ENCODE results near the gene SEMA4G. TPM values are rescaled to one million over a fixed set of nuclear protein-coding genes. Genes with fewer than 3 reads are reported as not detected.

SEMA4G gene
- total and polyA plus RNA-seq, 2 of the 13 experiments (the other 11 are each of a cell fraction or from before 2014, with no cell fraction given), result 46.2 to 207 TPM

GRCh38 chr10:100986623-100986951 is 17.3 kb downstream of the SEMA4G start (continued):
- TF ChIP-seq TEF (CRISPR knock-in tag; IDR thresholded peaks at IDR 0.05) (peak; percentile 9; the same call in 1 of the 2 replicates), FOXO1 (CRISPR knock-in tag; IDR thresholded peaks at IDR 0.05) (0 out of 2 replicates have a peak, but pooled peaks have one; percentile 3), ZNF775 (CRISPR knock-in tag; IDR thresholded peaks at IDR 0.05; ENCODE audit: borderline replicate concordance) (no peak), ZFP36L1 (CRISPR knock-in tag; IDR thresholded peaks at IDR 0.05) (no peak), GLMP (CRISPR knock-in tag; IDR thresholded peaks at IDR 0.05; ENCODE audit: borderline replicate concordance) (no peak), NFYB (CRISPR knock-in tag; IDR thresholded peaks at IDR 0.05) (no peak), ZFAT (CRISPR knock-in tag; conservative IDR thresholded peaks at IDR 0.05) (no peak), REL (CRISPR knock-in tag; conservative IDR thresholded peaks at IDR 0.05) (peak; percentile 30; the same call in 1 of the 2 replicates), ZXDC (CRISPR knock-in tag; IDR thresholded peaks at IDR 0.05) (no peak), ZNF703 (CRISPR knock-in tag; IDR thresholded peaks at IDR 0.05; ENCODE audit: borderline replicate concordance) (no peak), EEA1 (CRISPR knock-in tag; IDR thresholded peaks at IDR 0.05; ENCODE audit: borderline replicate concordance) (no peak; the same call in 1 of the 2 replicates), NFRKB (IDR thresholded peaks at IDR 0.05) (no peak), ZNF550 (CRISPR knock-in tag; IDR thresholded peaks at IDR 0.05; ENCODE audit: borderline replicate concordance) (0 out of 2 replicates have a peak, but pooled peaks have one; percentile 35), ATF5 (CRISPR knock-in tag; IDR thresholded peaks at IDR 0.05; ENCODE audit: low read depth) (no peak), RFXAP (CRISPR knock-in tag; IDR thresholded peaks at IDR 0.05; ENCODE audit: borderline replicate concordance) (0 out of 2 replicates have a peak, but pooled peaks have one; percentile 8), IRX3 (CRISPR knock-in tag; IDR thresholded peaks at IDR 0.05; ENCODE audit: borderline replicate concordance, low read depth) (peak; percentile 67; the same call in 1 of the 2 replicates), MIXL1 (CRISPR knock-in tag; IDR thresholded peaks at IDR 0.05) (peak; percentile 26; the same call in 1 of the 2 replicates)
- TF ChIP-seq, protein P1, sequence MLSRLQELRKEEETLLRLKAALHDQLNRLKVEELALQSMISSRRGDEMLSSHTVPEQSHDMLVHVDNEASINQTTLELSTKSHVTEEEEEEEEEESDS (CRISPR knock-in tag; IDR thresholded peaks at IDR 0.05; ENCODE audit: borderline replicate concordance), result 0 out of 2 replicates have a peak, but pooled peaks have one; percentile 19
- TF ChIP-seq, protein P2, sequence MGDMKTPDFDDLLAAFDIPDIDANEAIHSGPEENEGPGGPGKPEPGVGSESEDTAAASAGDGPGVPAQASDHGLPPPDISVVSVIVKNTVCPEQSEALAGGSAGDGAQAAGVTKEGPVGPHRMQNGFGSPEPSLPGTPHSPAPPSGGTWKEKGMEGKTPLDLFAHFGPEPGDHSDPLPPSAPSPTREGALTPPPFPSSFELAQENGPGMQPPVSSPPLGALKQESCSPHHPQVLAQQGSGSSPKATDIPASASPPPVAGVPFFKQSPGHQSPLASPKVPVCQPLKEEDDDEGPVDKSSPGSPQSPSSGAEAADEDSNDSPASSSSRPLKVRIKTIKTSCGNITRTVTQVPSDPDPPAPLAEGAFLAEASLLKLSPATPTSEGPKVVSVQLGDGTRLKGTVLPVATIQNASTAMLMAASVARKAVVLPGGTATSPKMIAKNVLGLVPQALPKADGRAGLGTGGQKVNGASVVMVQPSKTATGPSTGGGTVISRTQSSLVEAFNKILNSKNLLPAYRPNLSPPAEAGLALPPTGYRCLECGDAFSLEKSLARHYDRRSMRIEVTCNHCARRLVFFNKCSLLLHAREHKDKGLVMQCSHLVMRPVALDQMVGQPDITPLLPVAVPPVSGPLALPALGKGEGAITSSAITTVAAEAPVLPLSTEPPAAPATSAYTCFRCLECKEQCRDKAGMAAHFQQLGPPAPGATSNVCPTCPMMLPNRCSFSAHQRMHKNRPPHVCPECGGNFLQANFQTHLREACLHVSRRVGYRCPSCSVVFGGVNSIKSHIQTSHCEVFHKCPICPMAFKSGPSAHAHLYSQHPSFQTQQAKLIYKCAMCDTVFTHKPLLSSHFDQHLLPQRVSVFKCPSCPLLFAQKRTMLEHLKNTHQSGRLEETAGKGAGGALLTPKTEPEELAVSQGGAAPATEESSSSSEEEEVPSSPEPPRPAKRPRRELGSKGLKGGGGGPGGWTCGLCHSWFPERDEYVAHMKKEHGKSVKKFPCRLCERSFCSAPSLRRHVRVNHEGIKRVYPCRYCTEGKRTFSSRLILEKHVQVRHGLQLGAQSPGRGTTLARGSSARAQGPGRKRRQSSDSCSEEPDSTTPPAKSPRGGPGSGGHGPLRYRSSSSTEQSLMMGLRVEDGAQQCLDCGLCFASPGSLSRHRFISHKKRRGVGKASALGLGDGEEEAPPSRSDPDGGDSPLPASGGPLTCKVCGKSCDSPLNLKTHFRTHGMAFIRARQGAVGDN (CRISPR knock-in tag; IDR thresholded peaks at IDR 0.05), result no peak
